ENCODE data around the gene MUC4.

GRCh38 chr3:195729476-195730251 lies 82.1 kb downstream of the MUC4 start:
- TF ChIP-seq, protein P1, sequence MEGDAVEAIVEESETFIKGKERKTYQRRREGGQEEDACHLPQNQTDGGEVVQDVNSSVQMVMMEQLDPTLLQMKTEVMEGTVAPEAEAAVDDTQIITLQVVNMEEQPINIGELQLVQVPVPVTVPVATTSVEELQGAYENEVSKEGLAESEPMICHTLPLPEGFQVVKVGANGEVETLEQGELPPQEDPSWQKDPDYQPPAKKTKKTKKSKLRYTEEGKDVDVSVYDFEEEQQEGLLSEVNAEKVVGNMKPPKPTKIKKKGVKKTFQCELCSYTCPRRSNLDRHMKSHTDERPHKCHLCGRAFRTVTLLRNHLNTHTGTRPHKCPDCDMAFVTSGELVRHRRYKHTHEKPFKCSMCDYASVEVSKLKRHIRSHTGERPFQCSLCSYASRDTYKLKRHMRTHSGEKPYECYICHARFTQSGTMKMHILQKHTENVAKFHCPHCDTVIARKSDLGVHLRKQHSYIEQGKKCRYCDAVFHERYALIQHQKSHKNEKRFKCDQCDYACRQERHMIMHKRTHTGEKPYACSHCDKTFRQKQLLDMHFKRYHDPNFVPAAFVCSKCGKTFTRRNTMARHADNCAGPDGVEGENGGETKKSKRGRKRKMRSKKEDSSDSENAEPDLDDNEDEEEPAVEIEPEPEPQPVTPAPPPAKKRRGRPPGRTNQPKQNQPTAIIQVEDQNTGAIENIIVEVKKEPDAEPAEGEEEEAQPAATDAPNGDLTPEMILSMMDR (conservative IDR thresholded peaks at IDR 0.05): no peak
- no peak for TF ChIP-seq ZFX (IDR thresholded peaks at IDR 0.05)
